C4-2B (cell line): ENCODE data around the gene NR4A3.

Experiments
- CTCF ChIP-seq: fragments of 450-650 bp; conservative IDR thresholded peaks from 2 replicates; pipeline ENCODE4 v1.5.1; 2017; ENCODE audit warnings: mild to moderate bottlenecking
- ZFX ChIP-seq: fragments of 450-650 bp; IDR thresholded peaks from 2 replicates; pipeline ENCODE4 v1.6.1; 2017

- no peak for TF ChIP-seq CTCF
- no peak for TF ChIP-seq ZFX
Measured at GRCh38 chr9:99873943-99874584, 52.4 kb downstream of the NR4A3 start.
